GM23338 (cell line): ENCODE measurements around the gene UQCRC1. TPM values are rescaled to one million over a fixed set of nuclear protein-coding genes. Genes with fewer than 3 reads are reported as not detected.

Experiments
- ATAC-seq: fragments of 200-7000 bp; cut with Tn5 transposase; 3 replicates; pipeline ENCODE4 v1.9.1; 2020
- DNase-seq: peaks from one replicate; pipeline ENCODE4 v3.0.0-alpha.2; 2015; ENCODE audit warnings: low spot score
- H2AFZ ChIP-seq: fragments of 200-600 bp; sonication (generic); 2 replicates; pipeline ENCODE4 v1.8.0; 2016; ENCODE audit warnings: antibody characterized with exemption, mild to moderate bottlenecking, moderate library complexity
- H3F3A ChIP-seq: fragments of 200-600 bp; sonication (generic); replicated peaks from 2 replicates; pipeline ENCODE4 v1.8.0; 2017; ENCODE audit warnings: antibody characterized with exemption, mixed run types, low read depth
- H3K27ac ChIP-seq: fragments of 200-600 bp; sonication (generic); 2 replicates; pipeline ENCODE4 v1.6.1; 2016; ENCODE audit warnings: low read depth
- H3K27me3 ChIP-seq: fragments of 200-600 bp; sonication (generic); 2 replicates; pipeline ENCODE4 v1.8.0; 2016; ENCODE audit warnings: mild to moderate bottlenecking, mixed run types, moderate library complexity; ENCODE audit not compliant: insufficient read depth
- H3K36me3 ChIP-seq: fragments of 200-600 bp; sonication (generic); 2 replicates; pipeline ENCODE4 v1.8.0; 2016; ENCODE audit warnings: mild to moderate bottlenecking; ENCODE audit not compliant: insufficient read depth
- H3K4me1 ChIP-seq: fragments of 200-600 bp; sonication (generic); 2 replicates; pipeline ENCODE4 v1.8.0; 2016; ENCODE audit warnings: mild to moderate bottlenecking, moderate library complexity; ENCODE audit not compliant: insufficient read depth
- H3K4me2 ChIP-seq: fragments of 200-600 bp; sonication (generic); 2 replicates; pipeline ENCODE4 v1.7.1; 2017; ENCODE audit warnings: mixed run types
- H3K4me3 ChIP-seq: fragments of 200-600 bp; sonication (generic); 2 replicates; pipeline ENCODE4 v1.6.1; 2016; ENCODE audit warnings: mixed run types
- H3K79me2 ChIP-seq: fragments of 200-600 bp; sonication (generic); replicated peaks from 2 replicates; pipeline ENCODE4 v1.8.0; 2017; ENCODE audit warnings: mild to moderate bottlenecking; ENCODE audit not compliant: insufficient read depth
- H3K9me2 ChIP-seq: fragments of 200-600 bp; sonication (generic); 2 replicates; pipeline ENCODE4 v1.8.0; 2017; ENCODE audit not compliant: insufficient read depth
- H4K20me1 ChIP-seq: fragments of 200-600 bp; sonication (generic); replicated peaks from 2 replicates; pipeline ENCODE4 v1.8.0; 2017; ENCODE audit warnings: mild to moderate bottlenecking; ENCODE audit not compliant: insufficient read depth
- H3K27ac Mint-ChIP-seq: 2 replicates; pipeline ENCODE4 v1.8.0; 2020; ENCODE audit warnings: inconsistent platforms, mild to moderate bottlenecking, moderate library complexity, mixed read lengths
- H3K27me3 Mint-ChIP-seq: 3 replicates; pipeline ENCODE4 v1.8.0; 2022; ENCODE audit warnings: low read depth, mild to moderate bottlenecking, moderate library complexity, mixed read lengths, inconsistent platforms; ENCODE audit not compliant: insufficient read depth, poor library complexity
- H3K36me3 Mint-ChIP-seq: 3 replicates; pipeline ENCODE4 v1.8.0; 2021; ENCODE audit warnings: low read depth, mild to moderate bottlenecking, inconsistent platforms, moderate library complexity, mixed read lengths
- H3K4me1 Mint-ChIP-seq: 3 replicates; pipeline ENCODE4 v1.8.0; 2020; ENCODE audit warnings: mild to moderate bottlenecking, inconsistent platforms, mixed read lengths
- H3K4me3 Mint-ChIP-seq: 3 replicates; pipeline ENCODE4 v1.8.0; 2021; ENCODE audit warnings: moderate library complexity, mild to moderate bottlenecking, inconsistent platforms, mixed read lengths
- H3K9me3 Mint-ChIP-seq: 3 replicates; pipeline ENCODE4 v1.8.0; 2020; ENCODE audit warnings: moderate library complexity, mild to moderate bottlenecking, inconsistent platforms, mixed read lengths
- CREB1 ChIP-seq: fragments of 250-450 bp; sonication (Bioruptor Pico); IDR thresholded peaks from 2 replicates; pipeline ENCODE4 v1.5.0; 2020; ENCODE audit warnings: low read depth, mild to moderate bottlenecking, moderate library complexity
- EZH2 ChIP-seq: fragments of 200-600 bp; sonication (generic); IDR thresholded peaks from one replicate; pipeline ENCODE4 v1.8.0; 2017; ENCODE audit warnings: antibody characterized with exemption, mild to moderate bottlenecking, low read depth; ENCODE audit not compliant: unreplicated experiment
- EZH2phosphoT487 ChIP-seq: fragments of 200-600 bp; sonication (generic); IDR thresholded peaks from one replicate; pipeline ENCODE4 v1.8.1; 2018; ENCODE audit warnings: antibody characterized with exemption; ENCODE audit not compliant: unreplicated experiment
- JUNB ChIP-seq: IDR thresholded peaks from one replicate; pipeline ENCODE4 v1.6.1; 2016; ENCODE audit warnings: antibody characterized with exemption; ENCODE audit not compliant: unreplicated experiment
- NANOG ChIP-seq: IDR thresholded peaks from 2 replicates; pipeline ENCODE4 v1.6.1; 2016; ENCODE audit warnings: antibody characterized with exemption, borderline replicate concordance
- POLR2AphosphoS5 ChIP-seq: IDR thresholded peaks from 2 replicates; pipeline ENCODE4 v1.6.1; 2016; ENCODE audit warnings: antibody characterized with exemption, low read depth
- STAT1 ChIP-seq: IDR thresholded peaks from one replicate; pipeline ENCODE4 v1.6.1; 2016; ENCODE audit warnings: antibody characterized with exemption; ENCODE audit not compliant: unreplicated experiment
- ZNF114 ChIP-seq: fragments of 250-450 bp; sonication (Bioruptor Pico); IDR thresholded peaks from 2 replicates; pipeline ENCODE4 v1.5.0; 2020; ENCODE audit warnings: mild to moderate bottlenecking, moderate library complexity
- ZNF331 ChIP-seq: fragments of 250-450 bp; sonication (Bioruptor Pico); IDR thresholded peaks from 2 replicates; pipeline ENCODE4 v1.5.0; 2020; ENCODE audit warnings: low read depth, mild to moderate bottlenecking, moderate library complexity
- polyA plus RNA-seq: library from polyadenylated mRNA; unstranded; fragments of >200 nt; fragmentation: Nextera tagmentation; extraction: Ambion mirVana; gene quantifications from 2 replicates; pipeline ENCODE4 v1.2.1, GENCODE V29; 2016
- total RNA-seq: library from RNA; depleted of rRNA; stranded (reverse); fragments of >200 nt; shearing (Covaris generic); gene quantifications from 2 replicates; pipeline ENCODE4 v1.2.3, GENCODE V29; 2014
- TF ChIP-seq, protein P1 (sequence below): IDR thresholded peaks from 2 replicates; pipeline ENCODE4 v1.6.1; 2016; ENCODE audit warnings: antibody characterized with exemption
- TF ChIP-seq, protein P2 (sequence below): fragments of 250-450 bp; sonication (Bioruptor Pico); IDR thresholded peaks from 2 replicates; pipeline ENCODE4 v1.5.0; 2020; ENCODE audit warnings: mild to moderate bottlenecking, moderate library complexity
- TF ChIP-seq, protein P3 (sequence below): IDR thresholded peaks from one replicate; pipeline ENCODE4 v1.6.1; 2018; ENCODE audit warnings: antibody characterized with exemption; ENCODE audit not compliant: unreplicated experiment
- TF ChIP-seq, protein P4 (sequence below), 2 experiments: fragments of 200-600 bp in 1 of 2; sonication (generic) in 1 of 2; conservative IDR thresholded peaks; 2 replicates each; pipeline versions ENCODE4 v1.5.1 to v1.6.1; 2016 to 2017; ENCODE audit warnings: antibody characterized with exemption in 2 of 2, low read depth in 2 of 2, mild to moderate bottlenecking in 2 of 2, moderate library complexity in 1 of 2

UQCRC1 gene
- total and polyA plus RNA-seq, 2 experiments from 2014 or later = 232 to 439 TPM

DNA sequence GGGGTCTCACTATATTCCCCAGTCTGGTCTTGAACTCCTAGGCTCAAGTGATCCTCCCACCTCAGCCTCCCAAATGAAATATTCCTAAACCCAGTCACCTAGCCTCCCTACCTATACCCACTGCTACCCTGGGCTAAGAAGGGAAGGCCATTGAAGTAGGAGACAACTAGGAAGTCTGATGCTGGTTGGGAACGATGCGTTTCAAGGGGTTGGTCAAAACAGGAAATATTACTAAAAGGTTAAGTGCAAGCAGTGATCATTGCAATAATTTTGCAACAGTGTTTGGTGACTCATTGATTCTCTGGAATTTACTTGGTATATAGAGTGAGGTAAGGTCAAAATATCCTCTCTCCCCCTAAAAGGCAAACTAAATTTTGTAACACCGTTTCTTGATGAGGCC is 4.6 kb upstream of the UQCRC1 start:
- H3K27ac ChIP-seq = no peak overlapping the region
- H3K36me3 ChIP-seq = peaks cover 7% of the 10 kb centered on the region
- Mint-ChIP-seq H3K27me3 (peaks cover 16% of the 10 kb centered on the region), H3K4me1 (peaks cover 2% of the 10 kb centered on the region; the same call in 1 of the 3 replicates), H3K9me3 (peaks cover 31% of the 10 kb centered on the region), H3K27ac (no peak overlapping the region), H3K36me3 (peaks cover 43% of the 10 kb centered on the region), H3K4me3 (no peak overlapping the region; the same call in 2 of the 3 replicates)
- H3K9me2 ChIP-seq = no peaks in the 10 kb centered on the region
- peaks cover under 1% of the 10 kb centered on the region for H3K79me2 ChIP-seq
- H2AFZ ChIP-seq = no peak overlapping the region
- peaks cover 8% of the 10 kb centered on the region for H3K4me1 ChIP-seq
- no peaks in the 10 kb centered on the region for H3K27me3 ChIP-seq
- H3F3A ChIP-seq = peaks cover 20% of the 10 kb centered on the region
- H4K20me1 ChIP-seq = no peaks in the 10 kb centered on the region
- ATAC-seq (no peak), DNase-seq (no peak)
- H3K4me3 ChIP-seq = no peak overlapping the region
- H3K4me2 ChIP-seq = no peak overlapping the region
- TF ChIP-seq, protein P1, sequence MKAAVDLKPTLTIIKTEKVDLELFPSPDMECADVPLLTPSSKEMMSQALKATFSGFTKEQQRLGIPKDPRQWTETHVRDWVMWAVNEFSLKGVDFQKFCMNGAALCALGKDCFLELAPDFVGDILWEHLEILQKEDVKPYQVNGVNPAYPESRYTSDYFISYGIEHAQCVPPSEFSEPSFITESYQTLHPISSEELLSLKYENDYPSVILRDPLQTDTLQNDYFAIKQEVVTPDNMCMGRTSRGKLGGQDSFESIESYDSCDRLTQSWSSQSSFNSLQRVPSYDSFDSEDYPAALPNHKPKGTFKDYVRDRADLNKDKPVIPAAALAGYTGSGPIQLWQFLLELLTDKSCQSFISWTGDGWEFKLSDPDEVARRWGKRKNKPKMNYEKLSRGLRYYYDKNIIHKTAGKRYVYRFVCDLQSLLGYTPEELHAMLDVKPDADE = no peak
- TF ChIP-seq, protein P2, sequence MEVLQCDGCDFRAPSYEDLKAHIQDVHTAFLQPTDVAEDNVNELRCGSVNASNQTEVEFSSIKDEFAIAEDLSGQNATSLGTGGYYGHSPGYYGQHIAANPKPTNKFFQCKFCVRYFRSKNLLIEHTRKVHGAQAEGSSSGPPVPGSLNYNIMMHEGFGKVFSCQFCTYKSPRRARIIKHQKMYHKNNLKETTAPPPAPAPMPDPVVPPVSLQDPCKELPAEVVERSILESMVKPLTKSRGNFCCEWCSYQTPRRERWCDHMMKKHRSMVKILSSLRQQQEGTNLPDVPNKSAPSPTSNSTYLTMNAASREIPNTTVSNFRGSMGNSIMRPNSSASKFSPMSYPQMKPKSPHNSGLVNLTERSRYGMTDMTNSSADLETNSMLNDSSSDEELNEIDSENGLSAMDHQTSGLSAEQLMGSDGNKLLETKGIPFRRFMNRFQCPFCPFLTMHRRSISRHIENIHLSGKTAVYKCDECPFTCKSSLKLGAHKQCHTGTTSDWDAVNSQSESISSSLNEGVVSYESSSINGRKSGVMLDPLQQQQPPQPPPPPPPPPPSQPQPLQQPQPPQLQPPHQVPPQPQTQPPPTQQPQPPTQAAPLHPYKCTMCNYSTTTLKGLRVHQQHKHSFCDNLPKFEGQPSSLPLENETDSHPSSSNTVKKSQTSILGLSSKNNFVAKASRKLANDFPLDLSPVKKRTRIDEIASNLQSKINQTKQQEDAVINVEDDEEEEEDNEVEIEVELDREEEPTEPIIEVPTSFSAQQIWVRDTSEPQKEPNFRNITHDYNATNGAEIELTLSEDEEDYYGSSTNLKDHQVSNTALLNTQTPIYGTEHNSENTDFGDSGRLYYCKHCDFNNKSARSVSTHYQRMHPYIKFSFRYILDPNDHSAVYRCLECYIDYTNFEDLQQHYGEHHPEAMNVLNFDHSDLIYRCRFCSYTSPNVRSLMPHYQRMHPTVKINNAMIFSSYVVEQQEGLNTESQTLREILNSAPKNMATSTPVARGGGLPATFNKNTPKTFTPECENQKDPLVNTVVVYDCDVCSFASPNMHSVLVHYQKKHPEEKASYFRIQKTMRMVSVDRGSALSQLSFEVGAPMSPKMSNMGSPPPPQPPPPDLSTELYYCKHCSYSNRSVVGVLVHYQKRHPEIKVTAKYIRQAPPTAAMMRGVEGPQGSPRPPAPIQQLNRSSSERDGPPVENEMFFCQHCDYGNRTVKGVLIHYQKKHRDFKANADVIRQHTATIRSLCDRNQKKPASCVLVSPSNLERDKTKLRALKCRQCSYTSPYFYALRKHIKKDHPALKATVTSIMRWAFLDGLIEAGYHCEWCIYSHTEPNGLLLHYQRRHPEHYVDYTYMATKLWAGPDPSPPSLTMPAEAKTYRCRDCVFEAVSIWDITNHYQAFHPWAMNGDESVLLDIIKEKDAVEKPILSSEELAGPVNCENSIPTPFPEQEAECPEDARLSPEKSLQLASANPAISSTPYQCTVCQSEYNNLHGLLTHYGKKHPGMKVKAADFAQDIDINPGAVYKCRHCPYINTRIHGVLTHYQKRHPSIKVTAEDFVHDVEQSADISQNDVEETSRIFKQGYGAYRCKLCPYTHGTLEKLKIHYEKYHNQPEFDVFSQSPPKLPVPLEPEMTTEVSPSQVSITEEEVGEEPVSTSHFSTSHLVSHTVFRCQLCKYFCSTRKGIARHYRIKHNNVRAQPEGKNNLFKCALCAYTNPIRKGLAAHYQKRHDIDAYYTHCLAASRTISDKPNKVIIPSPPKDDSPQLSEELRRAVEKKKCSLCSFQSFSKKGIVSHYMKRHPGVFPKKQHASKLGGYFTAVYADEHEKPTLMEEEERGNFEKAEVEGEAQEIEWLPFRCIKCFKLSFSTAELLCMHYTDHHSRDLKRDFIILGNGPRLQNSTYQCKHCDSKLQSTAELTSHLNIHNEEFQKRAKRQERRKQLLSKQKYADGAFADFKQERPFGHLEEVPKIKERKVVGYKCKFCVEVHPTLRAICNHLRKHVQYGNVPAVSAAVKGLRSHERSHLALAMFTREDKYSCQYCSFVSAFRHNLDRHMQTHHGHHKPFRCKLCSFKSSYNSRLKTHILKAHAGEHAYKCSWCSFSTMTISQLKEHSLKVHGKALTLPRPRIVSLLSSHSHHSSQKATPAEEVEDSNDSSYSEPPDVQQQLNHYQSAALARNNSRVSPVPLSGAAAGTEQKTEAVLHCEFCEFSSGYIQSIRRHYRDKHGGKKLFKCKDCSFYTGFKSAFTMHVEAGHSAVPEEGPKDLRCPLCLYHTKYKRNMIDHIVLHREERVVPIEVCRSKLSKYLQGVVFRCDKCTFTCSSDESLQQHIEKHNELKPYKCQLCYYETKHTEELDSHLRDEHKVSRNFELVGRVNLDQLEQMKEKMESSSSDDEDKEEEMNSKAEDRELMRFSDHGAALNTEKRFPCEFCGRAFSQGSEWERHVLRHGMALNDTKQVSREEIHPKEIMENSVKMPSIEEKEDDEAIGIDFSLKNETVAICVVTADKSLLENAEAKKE (CRISPR knock-in tag) = no peak
- TF ChIP-seq EZH2 (no peak), EZH2phosphoT487 (no peak), JUNB (no peak), ZNF331 (CRISPR knock-in tag) (no peak), CREB1 (CRISPR knock-in tag) (no peak), POLR2AphosphoS5 (no peak), NANOG (no peak), STAT1 (no peak), ZNF114 (CRISPR knock-in tag) (no peak)
- TF ChIP-seq, protein P3, sequence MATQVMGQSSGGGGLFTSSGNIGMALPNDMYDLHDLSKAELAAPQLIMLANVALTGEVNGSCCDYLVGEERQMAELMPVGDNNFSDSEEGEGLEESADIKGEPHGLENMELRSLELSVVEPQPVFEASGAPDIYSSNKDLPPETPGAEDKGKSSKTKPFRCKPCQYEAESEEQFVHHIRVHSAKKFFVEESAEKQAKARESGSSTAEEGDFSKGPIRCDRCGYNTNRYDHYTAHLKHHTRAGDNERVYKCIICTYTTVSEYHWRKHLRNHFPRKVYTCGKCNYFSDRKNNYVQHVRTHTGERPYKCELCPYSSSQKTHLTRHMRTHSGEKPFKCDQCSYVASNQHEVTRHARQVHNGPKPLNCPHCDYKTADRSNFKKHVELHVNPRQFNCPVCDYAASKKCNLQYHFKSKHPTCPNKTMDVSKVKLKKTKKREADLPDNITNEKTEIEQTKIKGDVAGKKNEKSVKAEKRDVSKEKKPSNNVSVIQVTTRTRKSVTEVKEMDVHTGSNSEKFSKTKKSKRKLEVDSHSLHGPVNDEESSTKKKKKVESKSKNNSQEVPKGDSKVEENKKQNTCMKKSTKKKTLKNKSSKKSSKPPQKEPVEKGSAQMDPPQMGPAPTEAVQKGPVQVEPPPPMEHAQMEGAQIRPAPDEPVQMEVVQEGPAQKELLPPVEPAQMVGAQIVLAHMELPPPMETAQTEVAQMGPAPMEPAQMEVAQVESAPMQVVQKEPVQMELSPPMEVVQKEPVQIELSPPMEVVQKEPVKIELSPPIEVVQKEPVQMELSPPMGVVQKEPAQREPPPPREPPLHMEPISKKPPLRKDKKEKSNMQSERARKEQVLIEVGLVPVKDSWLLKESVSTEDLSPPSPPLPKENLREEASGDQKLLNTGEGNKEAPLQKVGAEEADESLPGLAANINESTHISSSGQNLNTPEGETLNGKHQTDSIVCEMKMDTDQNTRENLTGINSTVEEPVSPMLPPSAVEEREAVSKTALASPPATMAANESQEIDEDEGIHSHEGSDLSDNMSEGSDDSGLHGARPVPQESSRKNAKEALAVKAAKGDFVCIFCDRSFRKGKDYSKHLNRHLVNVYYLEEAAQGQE = no peak
- TF ChIP-seq, protein P4, sequence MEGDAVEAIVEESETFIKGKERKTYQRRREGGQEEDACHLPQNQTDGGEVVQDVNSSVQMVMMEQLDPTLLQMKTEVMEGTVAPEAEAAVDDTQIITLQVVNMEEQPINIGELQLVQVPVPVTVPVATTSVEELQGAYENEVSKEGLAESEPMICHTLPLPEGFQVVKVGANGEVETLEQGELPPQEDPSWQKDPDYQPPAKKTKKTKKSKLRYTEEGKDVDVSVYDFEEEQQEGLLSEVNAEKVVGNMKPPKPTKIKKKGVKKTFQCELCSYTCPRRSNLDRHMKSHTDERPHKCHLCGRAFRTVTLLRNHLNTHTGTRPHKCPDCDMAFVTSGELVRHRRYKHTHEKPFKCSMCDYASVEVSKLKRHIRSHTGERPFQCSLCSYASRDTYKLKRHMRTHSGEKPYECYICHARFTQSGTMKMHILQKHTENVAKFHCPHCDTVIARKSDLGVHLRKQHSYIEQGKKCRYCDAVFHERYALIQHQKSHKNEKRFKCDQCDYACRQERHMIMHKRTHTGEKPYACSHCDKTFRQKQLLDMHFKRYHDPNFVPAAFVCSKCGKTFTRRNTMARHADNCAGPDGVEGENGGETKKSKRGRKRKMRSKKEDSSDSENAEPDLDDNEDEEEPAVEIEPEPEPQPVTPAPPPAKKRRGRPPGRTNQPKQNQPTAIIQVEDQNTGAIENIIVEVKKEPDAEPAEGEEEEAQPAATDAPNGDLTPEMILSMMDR (conservative IDR thresholded peaks at IDR 0.05; ENCODE audit: low read depth in 2 of 2) = no peak
